Gastroesophageal sphincter (tissue), 3 donors: ENCODE data around the gene CARD19.

Experiments used
- EP300 ChIP-seq: sonication (generic); formaldehyde crosslinking; IDR thresholded peaks from one replicate; pipeline ENCODE4 v1.6.1; 2017; ENCODE audit warnings: antibody characterized with exemption, mild to moderate bottlenecking
- POLR2A ChIP-seq, 2 donors: fragments of 450-650 bp; IDR thresholded peaks; one replicate each; pipeline ENCODE4 v1.6.1; 2017; ENCODE audit warnings: antibody characterized with exemption in 2 of 2, mild to moderate bottlenecking in 2 of 2, moderate library complexity in 1 of 2
- POLR2AphosphoS5 ChIP-seq: sonication (generic); formaldehyde crosslinking; IDR thresholded peaks from one replicate; pipeline ENCODE4 v1.6.1; 2017; ENCODE audit warnings: antibody characterized with exemption
- TF ChIP-seq, protein P1 (sequence below), 4 experiments: fragments of 200-600 bp in 2 of 4; fragments of 450-650 bp in 2 of 4; sonication (generic) in 1 of 4; IDR thresholded peaks; one replicate each; pipeline ENCODE4 v1.5.1; 2017 to 2019; ENCODE audit warnings: antibody characterized with exemption in 4 of 4, mild to moderate bottlenecking in 2 of 4, moderate library complexity in 2 of 4

DNA sequence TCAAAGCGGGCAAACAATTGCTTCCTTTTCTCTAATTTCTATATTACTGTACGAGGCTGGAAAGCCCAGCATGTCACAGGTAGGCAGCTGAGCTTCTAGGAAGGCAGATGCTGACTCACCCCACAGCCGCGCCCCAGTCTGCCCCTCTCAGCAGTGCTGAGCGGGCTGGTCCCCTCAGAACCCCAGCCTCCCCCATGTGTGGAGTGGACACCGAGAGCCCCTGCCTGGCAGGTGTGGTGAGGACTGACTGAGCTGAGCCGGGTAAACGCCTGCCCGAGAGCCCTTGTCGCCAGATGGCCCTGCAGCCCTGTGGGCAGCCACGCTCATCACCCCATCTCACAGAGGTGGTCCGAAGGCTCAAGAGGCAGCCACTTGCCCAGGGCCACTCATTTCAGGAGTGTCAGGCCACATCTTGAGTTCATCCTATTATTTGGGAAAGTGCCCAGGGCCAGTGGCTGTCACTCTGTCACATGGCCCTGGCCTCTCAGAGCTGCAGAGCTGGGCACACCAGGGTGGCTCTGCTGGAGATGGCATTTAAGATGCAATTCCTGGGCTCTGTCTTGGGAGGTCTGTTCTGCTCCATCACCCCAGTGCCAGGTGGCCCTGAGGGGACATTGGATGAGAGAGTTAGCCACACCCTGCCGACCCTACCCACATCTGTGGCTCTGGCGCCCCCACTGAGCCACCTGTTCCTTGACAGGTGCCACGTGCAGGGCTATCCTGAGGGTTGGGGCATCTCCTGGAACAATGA is 12.4 kb downstream of the CARD19 start:
- TF ChIP-seq, protein P1, sequence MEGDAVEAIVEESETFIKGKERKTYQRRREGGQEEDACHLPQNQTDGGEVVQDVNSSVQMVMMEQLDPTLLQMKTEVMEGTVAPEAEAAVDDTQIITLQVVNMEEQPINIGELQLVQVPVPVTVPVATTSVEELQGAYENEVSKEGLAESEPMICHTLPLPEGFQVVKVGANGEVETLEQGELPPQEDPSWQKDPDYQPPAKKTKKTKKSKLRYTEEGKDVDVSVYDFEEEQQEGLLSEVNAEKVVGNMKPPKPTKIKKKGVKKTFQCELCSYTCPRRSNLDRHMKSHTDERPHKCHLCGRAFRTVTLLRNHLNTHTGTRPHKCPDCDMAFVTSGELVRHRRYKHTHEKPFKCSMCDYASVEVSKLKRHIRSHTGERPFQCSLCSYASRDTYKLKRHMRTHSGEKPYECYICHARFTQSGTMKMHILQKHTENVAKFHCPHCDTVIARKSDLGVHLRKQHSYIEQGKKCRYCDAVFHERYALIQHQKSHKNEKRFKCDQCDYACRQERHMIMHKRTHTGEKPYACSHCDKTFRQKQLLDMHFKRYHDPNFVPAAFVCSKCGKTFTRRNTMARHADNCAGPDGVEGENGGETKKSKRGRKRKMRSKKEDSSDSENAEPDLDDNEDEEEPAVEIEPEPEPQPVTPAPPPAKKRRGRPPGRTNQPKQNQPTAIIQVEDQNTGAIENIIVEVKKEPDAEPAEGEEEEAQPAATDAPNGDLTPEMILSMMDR (IDR thresholded peaks at IDR 0.05): no peak
- no peak for TF ChIP-seq POLR2A (IDR thresholded peaks at IDR 0.05)
- no peak for TF ChIP-seq POLR2AphosphoS5
- TF ChIP-seq EP300: no peak
